ENCODE data around the gene S100A7.

- TF ChIP-seq FOSL1 (IDR thresholded peaks at IDR 0.05; ENCODE audit: insufficient read depth, low read depth, low read length) (no peak), SIN3A (conservative IDR thresholded peaks at IDR 0.05 in 1 of 2, IDR thresholded peaks at IDR 0.05 in 1 of 2; ENCODE audit: low read depth in 1 of 2, low read length in 2 of 2) (no peak), TAF1 (IDR thresholded peaks at IDR 0.05; ENCODE audit: low read depth, low read length) (peak; percentile 43; the same call in 1 of the 2 replicates), EZH2 (IDR thresholded peaks at IDR 0.05; ENCODE audit: low read depth, low read length, severe bottlenecking) (no peak)
- TF ChIP-seq, protein P1, sequence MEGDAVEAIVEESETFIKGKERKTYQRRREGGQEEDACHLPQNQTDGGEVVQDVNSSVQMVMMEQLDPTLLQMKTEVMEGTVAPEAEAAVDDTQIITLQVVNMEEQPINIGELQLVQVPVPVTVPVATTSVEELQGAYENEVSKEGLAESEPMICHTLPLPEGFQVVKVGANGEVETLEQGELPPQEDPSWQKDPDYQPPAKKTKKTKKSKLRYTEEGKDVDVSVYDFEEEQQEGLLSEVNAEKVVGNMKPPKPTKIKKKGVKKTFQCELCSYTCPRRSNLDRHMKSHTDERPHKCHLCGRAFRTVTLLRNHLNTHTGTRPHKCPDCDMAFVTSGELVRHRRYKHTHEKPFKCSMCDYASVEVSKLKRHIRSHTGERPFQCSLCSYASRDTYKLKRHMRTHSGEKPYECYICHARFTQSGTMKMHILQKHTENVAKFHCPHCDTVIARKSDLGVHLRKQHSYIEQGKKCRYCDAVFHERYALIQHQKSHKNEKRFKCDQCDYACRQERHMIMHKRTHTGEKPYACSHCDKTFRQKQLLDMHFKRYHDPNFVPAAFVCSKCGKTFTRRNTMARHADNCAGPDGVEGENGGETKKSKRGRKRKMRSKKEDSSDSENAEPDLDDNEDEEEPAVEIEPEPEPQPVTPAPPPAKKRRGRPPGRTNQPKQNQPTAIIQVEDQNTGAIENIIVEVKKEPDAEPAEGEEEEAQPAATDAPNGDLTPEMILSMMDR (IDR thresholded peaks at IDR 0.05; ENCODE audit: control extremely low read depth in 1 of 3, insufficient read depth in 1 of 3, low read depth in 1 of 3, low read length in 3 of 3) = peak; percentile 80 to 94 (median 92)
Observed at GRCh38 chr1:153494976-153495535, 34.6 kb upstream of the S100A7 start.

Measured in H1 (cell line).